SHP77 treated with DMSO at 0.1 percent for 48 hours (cell line): ENCODE data around the gene RENBP.

Experiments
- DNase-seq: peaks from one replicate; lab custom pipeline; 2025; lab: John Stamatoyannopoulos, UW

RENBP gene

GRCh38 chrX:153888344-153888743 lies 56.1 kb downstream of the RENBP start:
- no peak for DNase-seq

- DNase-seq, result no peak
Measured at GRCh38 chrX:153887385-153887784, 57.1 kb downstream of the RENBP start.

- DNase-seq, result no peak
Measured at GRCh38 chrX:153886915-153887314, 57.5 kb downstream of the RENBP start.

GRCh38 chrX:153885968-153886903 lies 58.2 kb downstream of the RENBP start, which contains the start of gene L1CAM:
Gene L1CAM, minus strand, starts transcription at chrX:153886173. Its CDS starts 10,337 bp downstream, at chrX:153875836.
- DNase-seq, result no peak
